ENCODE results near the gene SMARCD3. TPM values are rescaled to one million over a fixed set of nuclear protein-coding genes. Genes with fewer than 3 reads are reported as not detected.

SMARCD3 gene
- total and polyA plus RNA-seq, 9 of the 15 experiments (the other 6 are each of a cell fraction or from before 2014, with no cell fraction given): 0.43 to 3.6 (median 2.6) TPM

DNA sequence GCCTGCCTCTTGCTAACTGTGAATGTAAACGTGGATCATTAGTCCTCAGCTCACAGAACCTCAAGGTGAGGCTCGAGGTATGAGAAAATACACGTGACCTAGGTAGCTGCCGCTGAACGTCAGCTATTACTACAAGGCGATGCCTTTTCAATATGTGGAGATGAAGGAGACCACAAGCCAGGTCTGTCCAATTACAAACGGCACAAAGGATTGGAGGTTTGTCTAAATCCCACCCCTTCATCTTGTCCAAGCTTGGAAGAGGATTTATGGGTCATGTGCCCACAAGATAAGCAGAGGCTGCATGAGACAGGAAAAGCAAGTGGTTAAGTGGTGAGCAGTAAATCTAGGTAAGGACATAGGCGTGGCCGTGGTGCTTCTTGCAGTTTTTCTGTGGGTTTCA lies 41.6 kb downstream of the SMARCD3 start (continued):
- TF ChIP-seq USF2 (CRISPR knock-in tag; IDR thresholded peaks at IDR 0.05) (peak; percentile 92), CHCHD3 (CRISPR knock-in tag; IDR thresholded peaks at IDR 0.05) (no peak), HIVEP1 (CRISPR knock-in tag; IDR thresholded peaks at IDR 0.05) (no peak), GATAD2A (IDR thresholded peaks at IDR 0.05) (no peak), ZEB2 (IDR thresholded peaks at IDR 0.05) (peak; percentile 73; the same call in 1 of the 2 replicates), FOXP4 (CRISPR knock-in tag; IDR thresholded peaks at IDR 0.05; ENCODE audit: borderline replicate concordance) (no peak), ZNF347 (CRISPR knock-in tag; IDR thresholded peaks at IDR 0.05; ENCODE audit: low read depth) (no peak), POLR3G (IDR thresholded peaks at IDR 0.05; ENCODE audit: extremely low read depth, insufficient read length, insufficient replicate concordance) (no peak), ZBTB12 (CRISPR knock-in tag; IDR thresholded peaks at IDR 0.05) (no peak), POLR2G (IDR thresholded peaks at IDR 0.05; ENCODE audit: low read depth, low read length) (no peak), NCOA2 (IDR thresholded peaks at IDR 0.05; ENCODE audit: partially characterized antibody in 2 of 2) (no peak), ZNF23 (CRISPR knock-in tag; IDR thresholded peaks at IDR 0.05) (no peak), ELK3 (CRISPR knock-in tag; IDR thresholded peaks at IDR 0.05) (no peak), PHF21A (IDR thresholded peaks at IDR 0.05; ENCODE audit: borderline replicate concordance, low read depth) (peak; percentile 66; the same call in 1 of the 2 replicates), KLF6 (CRISPR knock-in tag; IDR thresholded peaks at IDR 0.05; ENCODE audit: borderline replicate concordance) (no peak)
- TF ChIP-seq, protein P1, sequence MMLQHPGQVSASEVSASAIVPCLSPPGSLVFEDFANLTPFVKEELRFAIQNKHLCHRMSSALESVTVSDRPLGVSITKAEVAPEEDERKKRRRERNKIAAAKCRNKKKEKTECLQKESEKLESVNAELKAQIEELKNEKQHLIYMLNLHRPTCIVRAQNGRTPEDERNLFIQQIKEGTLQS (IDR thresholded peaks at IDR 0.05): no peak
- TF ChIP-seq, protein P1 (CRISPR knock-in tag; conservative IDR thresholded peaks at IDR 0.05): no peak

Measured in K562 (cell line).